Heart left ventricle (tissue), 13 donors: ENCODE results near the gene SLC39A11.

Experiments
- POLR2A ChIP-seq, 2 donors: fragments of 450-650 bp; IDR thresholded peaks; one replicate each; pipeline ENCODE4 v1.6.1; 2017; ENCODE audit warnings: antibody characterized with exemption in 2 of 2, mild to moderate bottlenecking in 2 of 2, moderate library complexity in 2 of 2
- TF ChIP-seq, protein P1 (sequence below), 12 donors: fragments of 200-600 bp; sonication (generic) in 4 of 12; IDR thresholded peaks; one replicate each; pipeline versions ENCODE4 v1.5.0 to v1.8.0; 2018 to 2022; ENCODE audit warnings: antibody characterized with exemption in 12 of 12, mild to moderate bottlenecking in 5 of 12
- donor health status: ischemic (EF 13 %, LVEDD 7.1; RV severe dilation, severe dysfunction).
- donor health status: DM: no; HTN: yes; CAD: no.
- donor health status: DM: no; HTN: no; CAD: no.
- donor health status: ischemic (EF 25% LVEDD 6.9; RV normal size, moderate dysfunction).
- donor health status: ischemic (EF 25% LVEDD 5.7; RV mildly dilated, moderate dysfunction).
- donor health status: ischemic (EF 35%, LVEDD 5.7; RV mildly dilated, moderate dysfunction).
- donor health status: nonischemic (EF 11% LVEDD 7.7; RV severe dilation, severe dysfunction).
- donor health status: DM: yes; HTN: yes; CAD: no.
- donor health status: PGD.
- donor health status: ischemic (EF 29% LVEDD 5.4; RV normal size, mild dysfunction).
- donor health status: nonischemic (EF 23%, LVEDD 6.1; RV moderate dilation, normal function).

DNA sequence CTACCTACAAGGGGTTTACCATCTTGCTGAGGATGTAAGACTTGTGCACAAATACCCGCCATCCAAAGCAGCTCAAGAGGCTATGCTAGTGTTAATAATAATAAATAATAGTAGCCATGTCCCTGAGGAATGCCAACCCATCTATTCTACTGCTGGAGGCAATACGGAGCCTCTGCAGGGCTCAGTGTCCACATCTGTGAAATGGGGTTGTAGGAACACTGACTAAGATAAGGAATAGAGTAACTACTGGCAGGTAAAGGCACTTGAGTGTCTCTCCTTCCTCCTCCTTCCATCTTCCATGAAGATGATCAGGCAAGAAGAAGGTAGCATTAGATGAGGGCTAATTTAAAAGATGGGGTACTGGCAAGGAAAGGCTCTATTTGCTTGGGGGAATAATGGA, 295.3 kb downstream of the SLC39A11 start:
- TF ChIP-seq, protein P1, sequence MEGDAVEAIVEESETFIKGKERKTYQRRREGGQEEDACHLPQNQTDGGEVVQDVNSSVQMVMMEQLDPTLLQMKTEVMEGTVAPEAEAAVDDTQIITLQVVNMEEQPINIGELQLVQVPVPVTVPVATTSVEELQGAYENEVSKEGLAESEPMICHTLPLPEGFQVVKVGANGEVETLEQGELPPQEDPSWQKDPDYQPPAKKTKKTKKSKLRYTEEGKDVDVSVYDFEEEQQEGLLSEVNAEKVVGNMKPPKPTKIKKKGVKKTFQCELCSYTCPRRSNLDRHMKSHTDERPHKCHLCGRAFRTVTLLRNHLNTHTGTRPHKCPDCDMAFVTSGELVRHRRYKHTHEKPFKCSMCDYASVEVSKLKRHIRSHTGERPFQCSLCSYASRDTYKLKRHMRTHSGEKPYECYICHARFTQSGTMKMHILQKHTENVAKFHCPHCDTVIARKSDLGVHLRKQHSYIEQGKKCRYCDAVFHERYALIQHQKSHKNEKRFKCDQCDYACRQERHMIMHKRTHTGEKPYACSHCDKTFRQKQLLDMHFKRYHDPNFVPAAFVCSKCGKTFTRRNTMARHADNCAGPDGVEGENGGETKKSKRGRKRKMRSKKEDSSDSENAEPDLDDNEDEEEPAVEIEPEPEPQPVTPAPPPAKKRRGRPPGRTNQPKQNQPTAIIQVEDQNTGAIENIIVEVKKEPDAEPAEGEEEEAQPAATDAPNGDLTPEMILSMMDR (IDR thresholded peaks at IDR 0.05): no peak
- no peak for TF ChIP-seq POLR2A (IDR thresholded peaks at IDR 0.05)
